HepG2 (cell line): ENCODE results near the gene GABARAPL2. TPM values are rescaled to one million over a fixed set of nuclear protein-coding genes. Genes with fewer than 3 reads are reported as not detected.

Experiments
- ADNP ChIP-seq: sonication (generic); formaldehyde crosslinking; IDR thresholded peaks from 2 replicates; pipeline ENCODE4 v1.4.0; 2020; ENCODE audit warnings: missing genetic modification reagents
- IKZF1 ChIP-seq: fragments of 450-650 bp; IDR thresholded peaks from 2 replicates; pipeline ENCODE4 v1.7.1; 2016
- ISX ChIP-seq: sonication (generic); formaldehyde crosslinking; conservative IDR thresholded peaks from 2 replicates; pipeline ENCODE4 v1.5.0; 2020; ENCODE audit warnings: missing genetic modification reagents
- MIXL1 ChIP-seq: IDR thresholded peaks from 2 replicates; pipeline ENCODE4 v1.6.1; 2016
- SMC3 ChIP-seq: IDR thresholded peaks from 2 replicates; pipeline ENCODE4 v1.6.1; 2011; ENCODE audit warnings: low read length, improper control_type of control experiment
- YEATS4 ChIP-seq: sonication (generic); formaldehyde crosslinking; IDR thresholded peaks from 2 replicates; pipeline ENCODE4 v1.4.0; 2020; ENCODE audit warnings: missing genetic modification reagents, borderline replicate concordance
- ZNF432 ChIP-seq: sonication (generic); formaldehyde crosslinking; IDR thresholded peaks from 2 replicates; pipeline ENCODE4 v1.5.0; 2020; ENCODE audit warnings: missing genetic modification reagents, mild to moderate bottlenecking, borderline replicate concordance
- ZNF788 ChIP-seq: sonication (generic); formaldehyde crosslinking; IDR thresholded peaks from 2 replicates; pipeline ENCODE4 v1.5.0; 2020; ENCODE audit warnings: mild to moderate bottlenecking, missing genetic modification reagents, borderline replicate concordance
- polyA plus RNA-seq, 8 experiments: library from polyadenylated mRNA; depleted of rRNA in 3 of 8; stranded (reverse) in 7 of 8; unstranded in 1 of 8; fragments of >200 nt; fragmentation: Illumina TruSeq in 4 of 8; extraction: Trizol in 4 of 8; gene quantifications; 2 replicates each; pipeline versions ENCODE4 v1.2.1 to v1.2.3, GENCODE V29; 2011 to 2016; ENCODE audit warnings: low read depth in 4 of 8, missing spikeins in 1 of 8, mixed read lengths in 1 of 8; ENCODE audit not compliant: insufficient read depth in 1 of 8
- total RNA-seq, 5 experiments: library from RNA; depleted of rRNA; stranded (reverse); fragments of >200 nt; fragmentation: Illumina TruSeq; extraction: Trizol; gene quantifications; 2 replicates each; pipeline ENCODE4 v1.2.3, GENCODE V29; 2016; ENCODE audit warnings: low read depth in 1 of 5
- TF ChIP-seq, protein P1 (sequence below): sonication (generic); formaldehyde crosslinking; IDR thresholded peaks from 2 replicates; pipeline ENCODE4 v1.4.0; 2020; ENCODE audit warnings: missing genetic modification reagents
- TF ChIP-seq, protein P2 (sequence below): sonication (generic); formaldehyde crosslinking; IDR thresholded peaks from 2 replicates; pipeline ENCODE4 v1.4.0; 2020; ENCODE audit warnings: missing genetic modification reagents, borderline replicate concordance
- TF ChIP-seq, protein P3 (sequence below): sonication (generic); formaldehyde crosslinking; IDR thresholded peaks from 2 replicates; pipeline ENCODE4 v1.5.1; 2020; ENCODE audit warnings: mild to moderate bottlenecking, moderate library complexity, missing genetic modification reagents
- TF ChIP-seq, protein P4 (sequence below): sonication (generic); formaldehyde crosslinking; IDR thresholded peaks from 2 replicates; pipeline ENCODE4 v1.9.0; 2021; ENCODE audit warnings: missing genetic modification reagents, borderline replicate concordance
- TF ChIP-seq, protein P5 (sequence below): sonication (generic); formaldehyde crosslinking; IDR thresholded peaks from 2 replicates; pipeline ENCODE4 v1.4.0; 2020; ENCODE audit warnings: missing genetic modification reagents
- TF ChIP-seq, protein P6 (sequence below): sonication (generic); formaldehyde crosslinking; IDR thresholded peaks from 2 replicates; pipeline ENCODE4 v1.8.0; 2022; ENCODE audit warnings: mild to moderate bottlenecking, missing genetic modification reagents, moderate library complexity

GABARAPL2 gene
- total and polyA plus RNA-seq, 2 of the 13 experiments (the other 11 are each of a cell fraction or from before 2014, with no cell fraction given), result 76.4 to 83.0 TPM

DNA sequence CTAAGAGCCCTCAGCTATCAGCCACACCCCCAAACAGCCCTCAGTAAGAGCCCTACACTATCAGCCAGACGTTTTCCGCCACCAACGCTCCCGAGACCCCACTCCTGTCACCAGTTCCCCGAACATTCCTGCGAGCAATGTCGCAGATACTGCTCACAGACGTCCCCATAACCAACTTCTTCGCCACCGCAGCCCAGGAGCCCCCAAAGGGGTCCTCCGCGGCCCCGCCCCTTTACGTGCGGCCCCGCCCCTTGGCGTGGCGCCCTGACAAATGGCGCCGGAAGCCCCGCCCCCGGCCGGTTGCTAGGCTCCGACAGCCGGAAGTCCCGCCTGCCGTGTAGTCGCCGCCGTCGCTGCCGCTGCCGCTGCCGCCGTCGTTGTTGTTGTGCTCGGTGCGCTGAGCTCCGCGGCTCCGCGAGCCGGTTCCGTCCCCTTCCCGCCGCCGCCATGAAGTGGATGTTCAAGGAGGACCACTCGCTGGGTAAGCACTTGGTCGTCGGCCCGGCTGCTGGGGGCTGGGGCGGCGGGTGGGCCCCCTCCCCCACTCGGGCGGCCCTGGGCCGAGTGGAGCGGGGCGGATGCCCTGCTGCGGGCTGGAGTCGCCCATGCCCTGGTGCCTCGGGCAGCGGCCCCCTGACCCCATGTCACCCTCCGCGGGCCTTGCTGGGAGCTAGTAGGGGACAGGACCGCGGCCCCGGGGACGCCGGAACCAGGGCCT lies at the start of gene GABARAPL2 (continued):
- TF ChIP-seq YEATS4 (CRISPR knock-in tag), result peak; percentile 92; the same call in 1 of the 2 replicates
- TF ChIP-seq, protein P1, sequence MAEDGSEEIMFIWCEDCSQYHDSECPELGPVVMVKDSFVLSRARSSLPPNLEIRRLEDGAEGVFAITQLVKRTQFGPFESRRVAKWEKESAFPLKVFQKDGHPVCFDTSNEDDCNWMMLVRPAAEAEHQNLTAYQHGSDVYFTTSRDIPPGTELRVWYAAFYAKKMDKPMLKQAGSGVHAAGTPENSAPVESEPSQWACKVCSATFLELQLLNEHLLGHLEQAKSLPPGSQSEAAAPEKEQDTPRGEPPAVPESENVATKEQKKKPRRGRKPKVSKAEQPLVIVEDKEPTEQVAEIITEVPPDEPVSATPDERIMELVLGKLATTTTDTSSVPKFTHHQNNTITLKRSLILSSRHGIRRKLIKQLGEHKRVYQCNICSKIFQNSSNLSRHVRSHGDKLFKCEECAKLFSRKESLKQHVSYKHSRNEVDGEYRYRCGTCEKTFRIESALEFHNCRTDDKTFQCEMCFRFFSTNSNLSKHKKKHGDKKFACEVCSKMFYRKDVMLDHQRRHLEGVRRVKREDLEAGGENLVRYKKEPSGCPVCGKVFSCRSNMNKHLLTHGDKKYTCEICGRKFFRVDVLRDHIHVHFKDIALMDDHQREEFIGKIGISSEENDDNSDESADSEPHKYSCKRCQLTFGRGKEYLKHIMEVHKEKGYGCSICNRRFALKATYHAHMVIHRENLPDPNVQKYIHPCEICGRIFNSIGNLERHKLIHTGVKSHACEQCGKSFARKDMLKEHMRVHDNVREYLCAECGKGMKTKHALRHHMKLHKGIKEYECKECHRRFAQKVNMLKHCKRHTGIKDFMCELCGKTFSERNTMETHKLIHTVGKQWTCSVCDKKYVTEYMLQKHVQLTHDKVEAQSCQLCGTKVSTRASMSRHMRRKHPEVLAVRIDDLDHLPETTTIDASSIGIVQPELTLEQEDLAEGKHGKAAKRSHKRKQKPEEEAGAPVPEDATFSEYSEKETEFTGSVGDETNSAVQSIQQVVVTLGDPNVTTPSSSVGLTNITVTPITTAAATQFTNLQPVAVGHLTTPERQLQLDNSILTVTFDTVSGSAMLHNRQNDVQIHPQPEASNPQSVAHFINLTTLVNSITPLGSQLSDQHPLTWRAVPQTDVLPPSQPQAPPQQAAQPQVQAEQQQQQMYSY, result no peak
- TF ChIP-seq ZNF788, result 0 out of 2 replicates have a peak, but pooled peaks have one; percentile 64
- TF ChIP-seq, protein P2, sequence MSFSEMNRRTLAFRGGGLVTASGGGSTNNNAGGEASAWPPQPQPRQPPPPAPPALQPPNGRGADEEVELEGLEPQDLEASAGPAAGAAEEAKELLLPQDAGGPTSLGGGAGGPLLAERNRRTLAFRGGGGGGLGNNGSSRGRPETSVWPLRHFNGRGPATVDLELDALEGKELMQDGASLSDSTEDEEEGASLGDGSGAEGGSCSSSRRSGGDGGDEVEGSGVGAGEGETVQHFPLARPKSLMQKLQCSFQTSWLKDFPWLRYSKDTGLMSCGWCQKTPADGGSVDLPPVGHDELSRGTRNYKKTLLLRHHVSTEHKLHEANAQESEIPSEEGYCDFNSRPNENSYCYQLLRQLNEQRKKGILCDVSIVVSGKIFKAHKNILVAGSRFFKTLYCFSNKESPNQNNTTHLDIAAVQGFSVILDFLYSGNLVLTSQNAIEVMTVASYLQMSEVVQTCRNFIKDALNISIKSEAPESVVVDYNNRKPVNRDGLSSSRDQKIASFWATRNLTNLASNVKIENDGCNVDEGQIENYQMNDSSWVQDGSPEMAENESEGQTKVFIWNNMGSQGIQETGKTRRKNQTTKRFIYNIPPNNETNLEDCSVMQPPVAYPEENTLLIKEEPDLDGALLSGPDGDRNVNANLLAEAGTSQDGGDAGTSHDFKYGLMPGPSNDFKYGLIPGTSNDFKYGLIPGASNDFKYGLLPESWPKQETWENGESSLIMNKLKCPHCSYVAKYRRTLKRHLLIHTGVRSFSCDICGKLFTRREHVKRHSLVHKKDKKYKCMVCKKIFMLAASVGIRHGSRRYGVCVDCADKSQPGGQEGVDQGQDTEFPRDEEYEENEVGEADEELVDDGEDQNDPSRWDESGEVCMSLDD, result peak; percentile 23; the same call in 1 of the 2 replicates
- TF ChIP-seq, protein P3, sequence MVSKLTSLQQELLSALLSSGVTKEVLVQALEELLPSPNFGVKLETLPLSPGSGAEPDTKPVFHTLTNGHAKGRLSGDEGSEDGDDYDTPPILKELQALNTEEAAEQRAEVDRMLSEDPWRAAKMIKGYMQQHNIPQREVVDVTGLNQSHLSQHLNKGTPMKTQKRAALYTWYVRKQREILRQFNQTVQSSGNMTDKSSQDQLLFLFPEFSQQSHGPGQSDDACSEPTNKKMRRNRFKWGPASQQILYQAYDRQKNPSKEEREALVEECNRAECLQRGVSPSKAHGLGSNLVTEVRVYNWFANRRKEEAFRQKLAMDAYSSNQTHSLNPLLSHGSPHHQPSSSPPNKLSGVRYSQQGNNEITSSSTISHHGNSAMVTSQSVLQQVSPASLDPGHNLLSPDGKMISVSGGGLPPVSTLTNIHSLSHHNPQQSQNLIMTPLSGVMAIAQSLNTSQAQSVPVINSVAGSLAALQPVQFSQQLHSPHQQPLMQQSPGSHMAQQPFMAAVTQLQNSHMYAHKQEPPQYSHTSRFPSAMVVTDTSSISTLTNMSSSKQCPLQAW (CRISPR knock-in tag), result 0 out of 2 replicates have a peak, but pooled peaks have one; percentile 38
- TF ChIP-seq, protein P4, sequence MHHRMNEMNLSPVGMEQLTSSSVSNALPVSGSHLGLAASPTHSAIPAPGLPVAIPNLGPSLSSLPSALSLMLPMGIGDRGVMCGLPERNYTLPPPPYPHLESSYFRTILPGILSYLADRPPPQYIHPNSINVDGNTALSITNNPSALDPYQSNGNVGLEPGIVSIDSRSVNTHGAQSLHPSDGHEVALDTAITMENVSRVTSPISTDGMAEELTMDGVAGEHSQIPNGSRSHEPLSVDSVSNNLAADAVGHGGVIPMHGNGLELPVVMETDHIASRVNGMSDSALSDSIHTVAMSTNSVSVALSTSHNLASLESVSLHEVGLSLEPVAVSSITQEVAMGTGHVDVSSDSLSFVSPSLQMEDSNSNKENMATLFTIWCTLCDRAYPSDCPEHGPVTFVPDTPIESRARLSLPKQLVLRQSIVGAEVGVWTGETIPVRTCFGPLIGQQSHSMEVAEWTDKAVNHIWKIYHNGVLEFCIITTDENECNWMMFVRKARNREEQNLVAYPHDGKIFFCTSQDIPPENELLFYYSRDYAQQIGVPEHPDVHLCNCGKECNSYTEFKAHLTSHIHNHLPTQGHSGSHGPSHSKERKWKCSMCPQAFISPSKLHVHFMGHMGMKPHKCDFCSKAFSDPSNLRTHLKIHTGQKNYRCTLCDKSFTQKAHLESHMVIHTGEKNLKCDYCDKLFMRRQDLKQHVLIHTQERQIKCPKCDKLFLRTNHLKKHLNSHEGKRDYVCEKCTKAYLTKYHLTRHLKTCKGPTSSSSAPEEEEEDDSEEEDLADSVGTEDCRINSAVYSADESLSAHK (CRISPR knock-in tag), result no peak
- no peak for TF ChIP-seq MIXL1 (CRISPR knock-in tag)
- no peak for TF ChIP-seq ZNF432 (CRISPR knock-in tag)
- TF ChIP-seq ADNP (CRISPR knock-in tag), result no peak; the same call in 1 of the 2 replicates
- TF ChIP-seq ISX, result 0 out of 2 replicates have a peak, but pooled peaks have one; percentile 80
- TF ChIP-seq, protein P5, sequence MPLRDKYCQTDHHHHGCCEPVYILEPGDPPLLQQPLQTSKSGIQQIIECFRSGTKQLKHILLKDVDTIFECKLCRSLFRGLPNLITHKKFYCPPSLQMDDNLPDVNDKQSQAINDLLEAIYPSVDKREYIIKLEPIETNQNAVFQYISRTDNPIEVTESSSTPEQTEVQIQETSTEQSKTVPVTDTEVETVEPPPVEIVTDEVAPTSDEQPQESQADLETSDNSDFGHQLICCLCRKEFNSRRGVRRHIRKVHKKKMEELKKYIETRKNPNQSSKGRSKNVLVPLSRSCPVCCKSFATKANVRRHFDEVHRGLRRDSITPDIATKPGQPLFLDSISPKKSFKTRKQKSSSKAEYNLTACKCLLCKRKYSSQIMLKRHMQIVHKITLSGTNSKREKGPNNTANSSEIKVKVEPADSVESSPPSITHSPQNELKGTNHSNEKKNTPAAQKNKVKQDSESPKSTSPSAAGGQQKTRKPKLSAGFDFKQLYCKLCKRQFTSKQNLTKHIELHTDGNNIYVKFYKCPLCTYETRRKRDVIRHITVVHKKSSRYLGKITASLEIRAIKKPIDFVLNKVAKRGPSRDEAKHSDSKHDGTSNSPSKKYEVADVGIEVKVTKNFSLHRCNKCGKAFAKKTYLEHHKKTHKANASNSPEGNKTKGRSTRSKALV (CRISPR knock-in tag), result no peak
- TF ChIP-seq SMC3, result no peak
- TF ChIP-seq IKZF1, result no peak
- TF ChIP-seq, protein P6, sequence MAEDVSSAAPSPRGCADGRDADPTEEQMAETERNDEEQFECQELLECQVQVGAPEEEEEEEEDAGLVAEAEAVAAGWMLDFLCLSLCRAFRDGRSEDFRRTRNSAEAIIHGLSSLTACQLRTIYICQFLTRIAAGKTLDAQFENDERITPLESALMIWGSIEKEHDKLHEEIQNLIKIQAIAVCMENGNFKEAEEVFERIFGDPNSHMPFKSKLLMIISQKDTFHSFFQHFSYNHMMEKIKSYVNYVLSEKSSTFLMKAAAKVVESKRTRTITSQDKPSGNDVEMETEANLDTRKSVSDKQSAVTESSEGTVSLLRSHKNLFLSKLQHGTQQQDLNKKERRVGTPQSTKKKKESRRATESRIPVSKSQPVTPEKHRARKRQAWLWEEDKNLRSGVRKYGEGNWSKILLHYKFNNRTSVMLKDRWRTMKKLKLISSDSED (CRISPR knock-in tag), result peak; percentile 63; the same call in 1 of the 2 replicates
